H1 (cell line): Measurements from ENCODE around the gene NUDT7. TPM values are rescaled to one million over a fixed set of nuclear protein-coding genes. Genes with fewer than 3 reads are reported as not detected.

Experiments used
- CTCF ChIA-PET: fragments of 300-600 bp; sonication (Branson Sonifier 250); formaldehyde crosslinking; loops from one replicate; lab custom pipeline; 2021; ENCODE audit not compliant: partially characterized antibody; lab: Charles Lee
- POLR2A ChIA-PET: fragments of 300-600 bp; sonication (Branson Sonifier 250); formaldehyde crosslinking; loops from one replicate; lab custom pipeline; 2021; ENCODE audit warnings: inconsistent platforms; ENCODE audit not compliant: partially characterized antibody; lab: Charles Lee
- DNase-seq, 2 experiments: peaks; one replicate each; pipeline versions ENCODE4 v3.0.0 to v3.0.0-alpha.2; 2010 to 2022; ENCODE audit warnings: low spot score in 2 of 2, low read depth in 1 of 2, mixed read lengths in 1 of 2
- FAIRE-seq: peaks from 2 replicates; lab custom pipeline; 2011; peaks lifted over from hg19 to GRCh38; lab: Jason Lieb, UNC
- H2AFZ ChIP-seq: 2 replicates; pipeline ENCODE4 v1.8.1; 2012; ENCODE audit warnings: low read length, inconsistent platforms
- H2AK5ac ChIP-seq: 2 replicates; pipeline ENCODE4 v1.6.1; 2013; ENCODE audit warnings: low read depth, low read length
- H2BK120ac ChIP-seq: replicated peaks from 2 replicates; pipeline ENCODE3; 2013; ENCODE audit warnings: low read depth, low read length, inconsistent platforms
- H2BK12ac ChIP-seq: 2 replicates; pipeline ENCODE4 v1.6.1; 2013; ENCODE audit warnings: low read depth, low read length
- H2BK15ac ChIP-seq: 2 replicates; pipeline ENCODE4 v1.6.1; 2013; ENCODE audit warnings: low read length
- H2BK20ac ChIP-seq: 2 replicates; pipeline ENCODE4 v1.6.1; 2013; ENCODE audit warnings: low read length
- H2BK5ac ChIP-seq: 2 replicates; pipeline ENCODE4 v1.6.1; 2013; ENCODE audit warnings: low read depth, low read length
- H3K14ac ChIP-seq: 2 replicates; pipeline ENCODE4 v1.6.1; 2013; ENCODE audit warnings: inconsistent platforms; ENCODE audit not compliant: insufficient read length
- H3K18ac ChIP-seq: 2 replicates; pipeline ENCODE4 v1.6.1; 2013; ENCODE audit warnings: low read length; ENCODE audit errors: extremely low read depth
- H3K23ac ChIP-seq: 2 replicates; pipeline ENCODE4 v1.6.1; 2013; ENCODE audit warnings: inconsistent platforms; ENCODE audit not compliant: insufficient read length
- H3K23me2 ChIP-seq: 2 replicates; pipeline ENCODE4 v1.6.1; 2013; ENCODE audit warnings: low read depth, low read length
- H3K27ac ChIP-seq: 2 replicates; pipeline ENCODE4 v1.6.1; 2011; ENCODE audit warnings: low read depth, low read length, inconsistent platforms
- H3K27me3 ChIP-seq, 4 experiments: replicated peaks in 1 of 4; 1 replicate in 1 of 4; 2 replicates in 3 of 4; pipeline versions ENCODE4 v1.6.1 to v1.8.1; 2011 to 2013; ENCODE audit warnings: low read length in 3 of 4, mild to moderate bottlenecking in 3 of 4, inconsistent platforms in 2 of 4, mixed read lengths in 2 of 4, moderate library complexity in 1 of 4; ENCODE audit not compliant: control insufficient read depth in 3 of 4, insufficient read depth in 3 of 4; ENCODE audit errors: extremely low read depth in 1 of 4
- H3K36me3 ChIP-seq, 4 experiments: 2 replicates each; pipeline versions ENCODE4 v1.6.1 to v1.8.1; 2011 to 2013; ENCODE audit warnings: mild to moderate bottlenecking in 4 of 4, low read length in 3 of 4, moderate library complexity in 2 of 4, control low read depth in 1 of 4, inconsistent platforms in 1 of 4; ENCODE audit not compliant: insufficient read depth in 4 of 4, control insufficient read depth in 2 of 4
- H3K4ac ChIP-seq: replicated peaks from 2 replicates; pipeline ENCODE3; 2013; ENCODE audit warnings: low read length, low read depth, mixed read lengths, inconsistent platforms; ENCODE audit not compliant: insufficient read length
- H3K4me1 ChIP-seq, 4 experiments: replicated peaks in 1 of 4; 1 replicate in 1 of 4; 2 replicates in 3 of 4; pipeline versions ENCODE4 v1.6.1 to v1.8.1; 2011 to 2013; ENCODE audit warnings: low read length in 3 of 4, inconsistent platforms in 2 of 4, mixed read lengths in 1 of 4; ENCODE audit not compliant: insufficient read depth in 4 of 4, control insufficient read depth in 3 of 4
- H3K4me2 ChIP-seq, 2 experiments: 2 replicates each; pipeline versions ENCODE4 v1.6.1 to v1.8.1; 2011 to 2013; ENCODE audit warnings: low read depth in 2 of 2, low read length in 2 of 2, control low read depth in 1 of 2, inconsistent platforms in 1 of 2, mild to moderate bottlenecking in 1 of 2; ENCODE audit not compliant: insufficient read depth in 1 of 2
- H3K4me3 ChIP-seq, 4 experiments: fragments of 200-600, 300-600 bp in 1 of 4; sonication (generic), shearing (Covaris generic), sonication (Bioruptor Twin) in 1 of 4; 2 replicates each; pipeline versions ENCODE4 v1.5.1 to v1.8.1; 2011 to 2016; ENCODE audit warnings: low read length in 4 of 4, low read depth in 3 of 4, control low read depth in 2 of 4, inconsistent platforms in 2 of 4, mild to moderate bottlenecking in 2 of 4, mixed read lengths in 1 of 4, moderate library complexity in 1 of 4; ENCODE audit not compliant: insufficient read depth in 2 of 4; ENCODE audit errors: extremely low read depth in 1 of 4
- H3K56ac ChIP-seq: replicated peaks from 2 replicates; pipeline ENCODE3; 2013; ENCODE audit warnings: low read depth, mild to moderate bottlenecking, mixed read lengths, low read length, inconsistent platforms; ENCODE audit not compliant: insufficient read length
- H3K79me1 ChIP-seq: 2 replicates; pipeline ENCODE4 v1.6.1; 2013; ENCODE audit warnings: low read depth, low read length, control low read depth
- H3K79me2 ChIP-seq, 2 experiments: 2 replicates each; pipeline versions ENCODE4 v1.6.1 to v1.8.1; 2012 to 2013; ENCODE audit warnings: low read length in 2 of 2, mild to moderate bottlenecking in 2 of 2, inconsistent platforms in 1 of 2; ENCODE audit not compliant: insufficient read depth in 2 of 2, control insufficient read depth in 1 of 2
- H3K9ac ChIP-seq, 4 experiments: replicated peaks in 1 of 4; 1 replicate in 1 of 4; 2 replicates in 3 of 4; pipeline versions ENCODE4 v1.6.1 to v1.8.1; 2011 to 2013; ENCODE audit warnings: low read depth in 3 of 4, low read length in 3 of 4, control low read depth in 2 of 4, mild to moderate bottlenecking in 2 of 4, moderate library complexity in 2 of 4, inconsistent platforms in 1 of 4; ENCODE audit errors: extremely low read depth in 1 of 4
- H3K9me3 ChIP-seq, 2 experiments: 2 replicates each; pipeline versions ENCODE4 v1.6.1 to v1.8.1; 2012 to 2013; ENCODE audit warnings: mild to moderate bottlenecking in 2 of 2, moderate library complexity in 2 of 2, control low read depth in 1 of 2, inconsistent platforms in 1 of 2, low read depth in 1 of 2, low read length in 1 of 2, mixed read lengths in 1 of 2; ENCODE audit not compliant: insufficient read depth in 2 of 2
- H4K20me1 ChIP-seq, 2 experiments: replicated peaks in 1 of 2; 2 replicates each; pipeline versions ENCODE3 to v1.8.1; 2011 to 2013; ENCODE audit warnings: inconsistent platforms in 2 of 2, low read length in 2 of 2, mild to moderate bottlenecking in 1 of 2; ENCODE audit not compliant: insufficient read depth in 2 of 2, control insufficient read depth in 1 of 2
- H4K5ac ChIP-seq: 2 replicates; pipeline ENCODE4 v1.6.1; 2013; ENCODE audit warnings: low read length, low read depth, mixed read lengths, inconsistent platforms; ENCODE audit not compliant: insufficient read length
- H4K8ac ChIP-seq: 2 replicates; pipeline ENCODE4 v1.8.0; 2013; ENCODE audit warnings: mild to moderate bottlenecking, moderate library complexity, low read length, inconsistent platforms; ENCODE audit not compliant: insufficient read depth; ENCODE audit errors: extremely low read depth
- H4K91ac ChIP-seq: replicated peaks from 2 replicates; pipeline ENCODE3; 2013; ENCODE audit warnings: low read length, mixed read lengths, inconsistent platforms; ENCODE audit not compliant: insufficient read length
- BACH1 ChIP-seq: IDR thresholded peaks from 2 replicates; pipeline ENCODE4 v1.6.1; 2012; ENCODE audit warnings: low read length, improper control_type of control experiment
- EP300 ChIP-seq, 2 experiments: IDR thresholded peaks; 1 replicate in 1 of 2; 2 replicates in 1 of 2; pipeline ENCODE4 v1.6.1; 2011 to 2012; ENCODE audit warnings: low read depth in 2 of 2, low read length in 2 of 2, mild to moderate bottlenecking in 2 of 2, borderline replicate concordance in 1 of 2, inconsistent platforms in 1 of 2, moderate library complexity in 1 of 2
- KDM4A ChIP-seq: IDR thresholded peaks from one replicate; pipeline ENCODE4 v1.7.1; 2012; ENCODE audit warnings: low read depth, mild to moderate bottlenecking, moderate library complexity, low read length, inconsistent platforms; ENCODE audit not compliant: severe bottlenecking
- PHF8 ChIP-seq: fragments of 200-600 bp; sonication (generic); conservative IDR thresholded peaks from 2 replicates; pipeline ENCODE4 v1.7.1; 2012; ENCODE audit warnings: low read depth, mild to moderate bottlenecking, inconsistent platforms, low read length, moderate library complexity
- WGBS, 2 experiments: shearing (Covaris generic) in 1 of 2; methylation state at CpG; one replicate each; pipeline versions ENCODE4 v1.1.6 to v1.1.7; 2013 to 2015; ENCODE audit warnings: low lambda C conversion rate in 2 of 2, mixed read lengths in 2 of 2, inconsistent platforms in 1 of 2, low coverage in 1 of 2, missing lambda C conversion rate in 1 of 2; ENCODE audit not compliant: insufficient replicate concordance in 2 of 2, insufficient coverage in 1 of 2, insufficient read length in 1 of 2; ENCODE audit errors: extremely low coverage in 1 of 2, missing lambda C conversion rate in 1 of 2; 5-methylcytosine and 5-hydroxymethylcytosine counted together
- polyA plus RNA-seq, 7 experiments: library from polyadenylated mRNA; depleted of rRNA in 3 of 7; stranded (reverse) in 5 of 7; unstranded in 2 of 7; fragments of >200 nt in 5 of 7; fragments of 200-250 nt in 2 of 7; gene quantifications; 1 replicate in 5 of 7; 2 replicates in 1 of 7; 4 replicates in 1 of 7; pipeline versions ENCODE4 v1.2.1 to v1.2.3, GENCODE V29; 2011 to 2013; ENCODE audit warnings: missing spikeins in 2 of 7, mixed read lengths in 2 of 7
- total RNA-seq: library from RNA; stranded (reverse); fragmentation: NEBNext Ultra II Directional; extraction: Animal tissue kit (Norgen Biotek cat#: 25700); gene quantifications from 2 replicates; pipeline ENCODE4 v1.2.1, GENCODE V29; 2021

NUDT7 gene
- total and polyA plus RNA-seq, 2 of the 8 experiments (the other 6 are each of a cell fraction or from before 2014, with no cell fraction given): 8.8 to 19.7 TPM

DNA sequence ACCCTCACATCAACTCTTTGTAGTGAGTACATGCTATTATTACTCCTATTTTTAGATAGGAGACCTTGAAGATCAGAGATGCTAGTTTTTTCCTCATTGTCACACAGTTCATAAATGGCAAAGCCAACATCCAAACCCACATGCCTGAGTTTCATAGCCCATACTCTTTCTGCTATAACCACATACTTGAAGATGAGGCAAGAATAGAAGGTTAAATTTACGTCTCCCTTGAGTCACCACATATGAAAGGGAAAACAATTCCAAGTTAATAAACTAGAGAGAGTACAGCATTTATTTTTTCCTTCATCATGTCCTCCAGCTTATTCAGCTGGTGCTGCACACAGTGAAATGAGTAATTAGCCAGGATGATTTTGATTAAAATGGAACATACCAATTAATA lies 23.7 kb downstream of the NUDT7 start:
- Histone ChIP-seq H3K36me3 (no peaks in the 10 kb centered on the region), H3K9ac (no peak overlapping the region), H3K4me1 (no peaks in the 10 kb centered on the region), H2BK20ac (no peak overlapping the region), H3K4me2 (no peak overlapping the region), H3K27ac (no peak overlapping the region), H3K4me3 (no peak overlapping the region), H3K27me3 (no peaks in the 10 kb centered on the region), H3K23ac (no peak overlapping the region), H4K8ac (no peak overlapping the region), H2BK120ac (no peak overlapping the region), H3K79me1 (no peaks in the 10 kb centered on the region)
- CTCF ChIA-PET: no interaction called here
- POLR2A ChIA-PET: no interaction called here
- 72% methylated on average over 1 of the region's 1 CpG; no CpG with 5 or more reads in 1 of the 2 experiments for WGBS, 2 experiments
- no peak for TF ChIP-seq EP300 (IDR thresholded peaks at IDR 0.05; ENCODE audit: borderline replicate concordance in 1 of 2, low read depth in 2 of 2, low read length in 2 of 2)
- no peak for TF ChIP-seq PHF8
- no peak for TF ChIP-seq KDM4A
- no peak for TF ChIP-seq BACH1
- TF ChIP-seq, all 59 proteins: peak for 0
- H2BK5ac ChIP-seq: no peak overlapping the region
- no peak overlapping the region for H4K91ac ChIP-seq
- no peak overlapping the region for H3K14ac ChIP-seq
- no peak overlapping the region for H2AFZ ChIP-seq
- H4K20me1 ChIP-seq: no peaks in the 10 kb centered on the region
- no peak overlapping the region for H2BK15ac ChIP-seq
- H4K5ac ChIP-seq: no peak overlapping the region
- H3K56ac ChIP-seq: no peak overlapping the region
- no peak overlapping the region for H3K4ac ChIP-seq
- H2BK12ac ChIP-seq: no peak overlapping the region
- no peaks in the 10 kb centered on the region for H3K9me3 ChIP-seq
- H3K23me2 ChIP-seq: no peaks in the 10 kb centered on the region
- H2AK5ac ChIP-seq: no peak overlapping the region
- no peak overlapping the region for H3K18ac ChIP-seq
- DNase-seq (no peak), FAIRE-seq (no peak)
- no peaks in the 10 kb centered on the region for H3K79me2 ChIP-seq
